Stimulated activated CD4-positive, alpha-beta T cell treated with anti-CD3 and anti-CD28 coated beads, Interleukin-1b, Interleukin-23, amount 100 ng/mL, for 4 hours (primary cell): ENCODE results near the gene CLEC16A.

ENCODE experiments used
- DNase-seq, 2 donors: peaks; one replicate each; pipeline ENCODE4 v3.0.0-alpha.2; 2020; ENCODE audit warnings: low read depth in 2 of 2

Gene CLEC16A

GRCh38 chr16:11063448-11064201 is 119.3 kb downstream of the CLEC16A start:
- no peak for DNase-seq

- no peak for DNase-seq
Measured at GRCh38 chr16:11064202-11064540, 119.8 kb downstream of the CLEC16A start.

GRCh38 chr16:11064851-11065250 is 120.5 kb downstream of the CLEC16A start:
- no peak for DNase-seq

- DNase-seq: no peak
Measured at GRCh38 chr16:11066261-11066870, 122.0 kb downstream of the CLEC16A start.

GRCh38 chr16:11067266-11067665 is 122.9 kb downstream of the CLEC16A start:
- no peak for DNase-seq

- no peak for DNase-seq
Measured at GRCh38 chr16:11067697-11068141, 123.4 kb downstream of the CLEC16A start.

- no peak for DNase-seq
Measured at GRCh38 chr16:11071829-11072228, 127.5 kb downstream of the CLEC16A start.

GRCh38 chr16:11072420-11073153 is 128.2 kb downstream of the CLEC16A start:
- no peak for DNase-seq

- DNase-seq: no peak
Measured at GRCh38 chr16:11073407-11073999, 129.1 kb downstream of the CLEC16A start.

- no peak for DNase-seq
Measured at GRCh38 chr16:11074131-11074530, 129.8 kb downstream of the CLEC16A start.

GRCh38 chr16:11075163-11075562 is 130.8 kb downstream of the CLEC16A start:
- DNase-seq: no peak

GRCh38 chr16:11076259-11077018 is 132.1 kb downstream of the CLEC16A start:
- DNase-seq: peak; percentile 47 to 61

- no peak for DNase-seq
Measured at GRCh38 chr16:11078812-11079459, 134.6 kb downstream of the CLEC16A start.

- DNase-seq: no peak
Measured at GRCh38 chr16:11079652-11080187, 135.4 kb downstream of the CLEC16A start.

GRCh38 chr16:11080327-11080967 is 136.1 kb downstream of the CLEC16A start:
- no peak for DNase-seq

GRCh38 chr16:11080999-11081630 is 136.8 kb downstream of the CLEC16A start:
- DNase-seq: no peak

GRCh38 chr16:11082108-11082859 is 137.9 kb downstream of the CLEC16A start:
- DNase-seq: no peak

- no peak for DNase-seq
Measured at GRCh38 chr16:11082860-11083388, 138.6 kb downstream of the CLEC16A start.

GRCh38 chr16:11084484-11084875 is 140.1 kb downstream of the CLEC16A start:
- DNase-seq: no peak
